Stomach (tissue), 4 donors: ENCODE measurements around the gene CYGB.
A peak's percentile ranks its signal among the peaks of the same experiment; 100 is the strongest.

Experiments used
- POLR2A ChIP-seq, 4 donors: fragments of 450-650 bp; IDR thresholded peaks; one replicate each; pipeline ENCODE4 v1.6.1; 2016; ENCODE audit warnings: antibody characterized with exemption in 4 of 4, control low read depth in 2 of 4, mild to moderate bottlenecking in 1 of 4, moderate library complexity in 1 of 4
- POLR2AphosphoS5 ChIP-seq, 3 donors: sonication (generic); formaldehyde crosslinking; IDR thresholded peaks; one replicate each; pipeline ENCODE4 v1.6.1; 2016; ENCODE audit warnings: antibody characterized with exemption in 3 of 3
- TF ChIP-seq, protein P1 (sequence below), 7 experiments: fragments of 450-650 bp in 4 of 7; fragments of 200-600 bp in 3 of 7; sonication (generic) in 3 of 7; IDR thresholded peaks; one replicate each; pipeline ENCODE4 v1.5.1; 2016 to 2019; ENCODE audit warnings: antibody characterized with exemption in 7 of 7, control low read depth in 2 of 7, mild to moderate bottlenecking in 1 of 7

DNA sequence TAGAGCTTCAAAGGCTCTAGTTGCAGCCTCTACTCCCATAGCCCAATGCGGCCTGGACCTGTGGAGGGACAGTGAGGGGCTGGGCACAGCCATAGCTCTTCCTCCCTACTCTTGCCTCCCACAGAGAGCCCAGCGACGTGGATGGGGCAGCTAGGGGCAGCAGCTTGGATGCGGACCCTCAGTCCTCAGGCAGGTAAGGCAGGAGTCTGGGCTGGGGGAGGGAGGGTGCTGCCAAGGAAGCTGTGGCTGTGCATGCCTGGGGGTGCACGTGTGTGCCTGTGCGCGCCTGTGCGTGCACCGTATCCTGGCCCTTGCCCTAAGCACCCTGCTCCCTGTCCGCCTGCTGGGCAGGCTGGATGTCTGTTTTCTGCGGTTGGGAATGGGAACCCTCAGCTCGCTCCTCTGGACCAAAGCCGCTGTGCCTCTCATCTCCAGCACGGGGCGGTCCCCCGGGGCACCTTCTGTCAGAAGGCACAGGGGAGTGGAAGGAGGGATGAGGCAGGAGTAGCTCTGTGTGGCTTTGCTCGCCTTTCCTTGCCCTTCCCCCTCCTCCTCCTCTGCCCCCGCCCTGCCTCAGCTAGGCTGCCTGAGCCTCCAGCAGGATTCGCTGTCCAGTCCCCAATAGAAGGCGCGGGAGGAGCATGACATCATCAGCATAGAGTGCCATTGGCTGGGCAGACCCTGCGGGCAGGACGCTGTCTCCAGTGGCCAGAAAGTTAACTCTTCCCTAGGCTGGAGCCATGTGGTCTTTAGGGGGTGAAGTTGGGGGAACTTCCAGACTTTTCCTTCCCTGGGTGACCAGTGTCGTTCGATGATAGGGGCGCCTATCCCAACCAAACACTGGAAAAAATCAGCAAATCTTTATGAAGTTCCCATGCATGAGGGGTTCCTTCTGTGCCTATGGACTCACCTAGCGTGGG lies 3.1 kb upstream of the CYGB start:
- TF ChIP-seq POLR2A (IDR thresholded peaks at IDR 0.05) (no peak), POLR2AphosphoS5 (IDR thresholded peaks at IDR 0.05) (peak; percentile 12 to 78 (median 27))
- TF ChIP-seq, protein P1, sequence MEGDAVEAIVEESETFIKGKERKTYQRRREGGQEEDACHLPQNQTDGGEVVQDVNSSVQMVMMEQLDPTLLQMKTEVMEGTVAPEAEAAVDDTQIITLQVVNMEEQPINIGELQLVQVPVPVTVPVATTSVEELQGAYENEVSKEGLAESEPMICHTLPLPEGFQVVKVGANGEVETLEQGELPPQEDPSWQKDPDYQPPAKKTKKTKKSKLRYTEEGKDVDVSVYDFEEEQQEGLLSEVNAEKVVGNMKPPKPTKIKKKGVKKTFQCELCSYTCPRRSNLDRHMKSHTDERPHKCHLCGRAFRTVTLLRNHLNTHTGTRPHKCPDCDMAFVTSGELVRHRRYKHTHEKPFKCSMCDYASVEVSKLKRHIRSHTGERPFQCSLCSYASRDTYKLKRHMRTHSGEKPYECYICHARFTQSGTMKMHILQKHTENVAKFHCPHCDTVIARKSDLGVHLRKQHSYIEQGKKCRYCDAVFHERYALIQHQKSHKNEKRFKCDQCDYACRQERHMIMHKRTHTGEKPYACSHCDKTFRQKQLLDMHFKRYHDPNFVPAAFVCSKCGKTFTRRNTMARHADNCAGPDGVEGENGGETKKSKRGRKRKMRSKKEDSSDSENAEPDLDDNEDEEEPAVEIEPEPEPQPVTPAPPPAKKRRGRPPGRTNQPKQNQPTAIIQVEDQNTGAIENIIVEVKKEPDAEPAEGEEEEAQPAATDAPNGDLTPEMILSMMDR (IDR thresholded peaks at IDR 0.05), result peak in 1 of 7 experiments; percentile 37
